HCT116 (cell line): ENCODE results near the gene RINL. TPM values are rescaled to one million over a fixed set of nuclear protein-coding genes. Genes with fewer than 3 reads are reported as not detected.

Experiments
- ATAC-seq: fragments of 200-7000 bp; cut with Tn5 transposase; 2 replicates; pipeline ENCODE4 v1.9.1; 2020; ENCODE audit warnings: mild to moderate bottlenecking, moderate library complexity
- BruUV-seq: library from RNA; stranded (reverse); fragments of 400-500 nt; replicated peaks from 2 replicates; lab custom pipeline; 2021; lab: Mats Ljungman, UMichigan
- CTCF ChIA-PET: fragments of 300-600 bp; sonication (Branson Sonifier 250); formaldehyde crosslinking; loops from one replicate; lab custom pipeline; 2021; ENCODE audit warnings: antibody characterized with exemption; lab: Charles Lee
- POLR2A ChIA-PET: fragments of 300-600, 350-600 bp; sonication (Branson Sonifier 250); formaldehyde crosslinking; loops from one replicate; lab custom pipeline; 2021; ENCODE audit warnings: antibody characterized with exemption; lab: Charles Lee
- RAD21 ChIA-PET, 2 experiments: fragments of 300-600 bp; sonication (Branson Sonifier 250); formaldehyde crosslinking; loops; one replicate each; lab custom pipeline; 2023; ENCODE audit warnings: low total read pairs in 2 of 2; ENCODE audit not compliant: uncharacterized antibody in 2 of 2, unreplicated experiment in 2 of 2, low non-redundant PET in 1 of 2; lab: Charles Lee
- DNase-seq: peaks from one replicate; pipeline ENCODE4 v3.0.0-alpha.2; 2010; ENCODE audit warnings: low read depth, low spot score
- H2AFZ ChIP-seq: fragments of 200-600 bp; shearing (Covaris generic), sonication (generic); 2 replicates; pipeline ENCODE4 v1.6.1; 2017; ENCODE audit warnings: low read depth, mixed run types, mixed read lengths, antibody characterized with exemption, low read length; ENCODE audit not compliant: poor library complexity, severe bottlenecking
- H3K27ac ChIP-seq: 2 replicates; pipeline ENCODE4 v1.5.1; 2012; ENCODE audit warnings: low read depth, low read length
- H3K27me3 ChIP-seq: fragments of 200-600 bp; sonication (generic); 2 replicates; pipeline ENCODE4 v1.6.1; 2016; ENCODE audit warnings: mixed run types, low read length, mixed read lengths; ENCODE audit not compliant: insufficient read depth
- H3K36me3 ChIP-seq, 2 experiments: fragments of 200-500 bp in 1 of 2; fragments of 200-600 bp in 1 of 2; sonication (Bioruptor generic) in 1 of 2; sonication (generic) in 1 of 2; 2 replicates each; pipeline versions ENCODE4 v1.5.1 to v1.6.1; 2014 to 2016; ENCODE audit warnings: low read length in 2 of 2, inconsistent platforms in 1 of 2, mixed read lengths in 1 of 2, mixed run types in 1 of 2; ENCODE audit not compliant: insufficient read depth in 2 of 2, control insufficient read depth in 1 of 2
- H3K4me1 ChIP-seq, 2 experiments: fragments of 200-600 bp in 1 of 2; sonication (generic) in 1 of 2; 2 replicates each; pipeline versions ENCODE4 v1.5.1 to v1.6.1; 2012 to 2017; ENCODE audit warnings: low read length in 2 of 2, inconsistent platforms in 1 of 2, mild to moderate bottlenecking in 1 of 2, mixed read lengths in 1 of 2, mixed run types in 1 of 2, moderate library complexity in 1 of 2; ENCODE audit not compliant: insufficient read depth in 2 of 2, control insufficient read depth in 1 of 2
- H3K4me2 ChIP-seq: fragments of 200-600 bp; sonication (generic); 2 replicates; pipeline ENCODE4 v1.6.1; 2017; ENCODE audit warnings: mixed run types, low read length, mixed read lengths
- H3K4me3 ChIP-seq, 2 experiments: fragments of 200-600 bp in 1 of 2; sonication (generic) in 1 of 2; replicated peaks in 1 of 2; 2 replicates each; pipeline ENCODE4 v1.5.1; 2011 to 2016; ENCODE audit warnings: low read length in 2 of 2, control low read depth in 1 of 2, low read depth in 1 of 2, mild to moderate bottlenecking in 1 of 2, mixed read lengths in 1 of 2, mixed run types in 1 of 2
- H3K79me2 ChIP-seq: fragments of 200-600 bp; sonication (generic); 2 replicates; pipeline ENCODE4 v1.6.1; 2017; ENCODE audit warnings: mild to moderate bottlenecking, mixed run types, low read length, moderate library complexity, mixed read lengths; ENCODE audit not compliant: insufficient read depth
- H3K9ac ChIP-seq: fragments of 200-600 bp; sonication (generic); 2 replicates; pipeline ENCODE4 v1.6.1; 2016; ENCODE audit warnings: low read length, mixed read lengths
- H3K9me2 ChIP-seq: fragments of 200-600 bp; sonication (generic), shearing (Covaris generic); 2 replicates; pipeline ENCODE4 v1.6.1; 2017; ENCODE audit warnings: mixed run types, mild to moderate bottlenecking, moderate library complexity; ENCODE audit not compliant: insufficient read depth
- H3K9me3 ChIP-seq, 2 experiments: fragments of 200-500 bp in 1 of 2; fragments of 200-600 bp in 1 of 2; sonication (Bioruptor generic) in 1 of 2; sonication (generic) in 1 of 2; 2 replicates each; pipeline ENCODE4 v1.6.1; 2014 to 2017; ENCODE audit warnings: low read length in 2 of 2, mixed read lengths in 2 of 2, inconsistent platforms in 1 of 2, low read depth in 1 of 2, mild to moderate bottlenecking in 1 of 2, mixed run types in 1 of 2, moderate library complexity in 1 of 2; ENCODE audit not compliant: control insufficient read depth in 1 of 2, insufficient read depth in 1 of 2
- H4K20me1 ChIP-seq: fragments of 200-600 bp; sonication (generic), shearing (Covaris generic); 2 replicates; pipeline ENCODE4 v1.6.1; 2017; ENCODE audit warnings: mixed run types, mild to moderate bottlenecking, moderate library complexity; ENCODE audit not compliant: insufficient read depth
- CBX3 ChIP-seq: IDR thresholded peaks from 2 replicates; pipeline ENCODE4 v1.6.1; 2012; ENCODE audit warnings: low read depth
- CEBPB ChIP-seq: IDR thresholded peaks from 2 replicates; pipeline ENCODE4 v1.6.1; 2012; ENCODE audit warnings: low read depth
- EGR1 ChIP-seq: IDR thresholded peaks from 2 replicates; pipeline ENCODE4 v1.6.1; 2012; ENCODE audit warnings: low read depth
- ELF1 ChIP-seq: IDR thresholded peaks from 2 replicates; pipeline ENCODE4 v1.6.1; 2012; ENCODE audit warnings: low read depth, borderline replicate concordance
- FOSL1 ChIP-seq: IDR thresholded peaks from 2 replicates; pipeline ENCODE4 v1.6.1; 2012; ENCODE audit warnings: low read depth
- MAX ChIP-seq: IDR thresholded peaks from 2 replicates; pipeline ENCODE4 v1.6.1; 2012
- POLR2AphosphoS5 ChIP-seq: IDR thresholded peaks from 2 replicates; pipeline ENCODE4 v1.6.1; 2011; ENCODE audit warnings: mild to moderate bottlenecking, low read depth, low read length, moderate library complexity
- RAD21 ChIP-seq: IDR thresholded peaks from 2 replicates; pipeline ENCODE4 v1.6.1; 2012; ENCODE audit warnings: low read depth, mild to moderate bottlenecking
- SP1 ChIP-seq: IDR thresholded peaks from 2 replicates; pipeline ENCODE4 v1.6.1; 2012; ENCODE audit warnings: low read depth
- SRF ChIP-seq: IDR thresholded peaks from 2 replicates; pipeline ENCODE4 v1.6.1; 2012; ENCODE audit warnings: low read depth
- TCF7L2 ChIP-seq: IDR thresholded peaks from 2 replicates; pipeline ENCODE4 v1.7.0; 2011; ENCODE audit warnings: borderline replicate concordance, inconsistent platforms; ENCODE audit not compliant: insufficient read depth, insufficient read length; ENCODE audit errors: extremely low read depth
- YY1 ChIP-seq: IDR thresholded peaks from 2 replicates; pipeline ENCODE4 v1.6.1; 2011; ENCODE audit warnings: low read length, low read depth, moderate library complexity, mild to moderate bottlenecking; ENCODE audit not compliant: insufficient replicate concordance; ENCODE audit errors: extremely low read depth
- ZFX ChIP-seq: fragments of 450-650 bp; IDR thresholded peaks from 2 replicates; pipeline ENCODE4 v1.6.1; 2017
- ZNF274 ChIP-seq: fragments of 200-500 bp; sonication (Bioruptor generic); IDR thresholded peaks from 2 replicates; pipeline ENCODE4 v1.6.1; 2014; ENCODE audit warnings: mild to moderate bottlenecking, low read depth, low read length, inconsistent platforms
- intact Hi-C: fragments of 100-400 bp; cut with micrococcal nuclease; formaldehyde crosslinking; loops from 2 replicates; pipeline ENCODE4 v1.10.0; 2022
- total RNA-seq: library from RNA; stranded (reverse); gene quantifications from one replicate; pipeline ENCODE4 v1.2.1, GENCODE V29; 2021; ENCODE audit not compliant: unreplicated experiment
- TF ChIP-seq, protein P1 (sequence below), 3 experiments: fragments of 200-600 bp in 1 of 3; sonication (generic) in 1 of 3; IDR thresholded peaks in 2 of 3; conservative IDR thresholded peaks in 1 of 3; 2 replicates each; pipeline ENCODE4 v1.5.1; 2012 to 2017; ENCODE audit warnings: low read depth in 2 of 3, low read length in 2 of 3, antibody characterized with exemption in 1 of 3, borderline replicate concordance in 1 of 3, control low read depth in 1 of 3, mild to moderate bottlenecking in 1 of 3, mixed read lengths in 1 of 3, mixed run types in 1 of 3, moderate library complexity in 1 of 3; ENCODE audit not compliant: insufficient read depth in 1 of 3
- TF ChIP-seq, protein P2 (sequence below): IDR thresholded peaks from 2 replicates; pipeline ENCODE4 v1.6.1; 2012; ENCODE audit warnings: low read depth
- TF ChIP-seq, protein P3 (sequence below): IDR thresholded peaks from 2 replicates; pipeline ENCODE4 v1.6.1; 2012

Gene RINL
- total RNA-seq, 1 experiment from 2014 or later: 28.6 TPM

DNA sequence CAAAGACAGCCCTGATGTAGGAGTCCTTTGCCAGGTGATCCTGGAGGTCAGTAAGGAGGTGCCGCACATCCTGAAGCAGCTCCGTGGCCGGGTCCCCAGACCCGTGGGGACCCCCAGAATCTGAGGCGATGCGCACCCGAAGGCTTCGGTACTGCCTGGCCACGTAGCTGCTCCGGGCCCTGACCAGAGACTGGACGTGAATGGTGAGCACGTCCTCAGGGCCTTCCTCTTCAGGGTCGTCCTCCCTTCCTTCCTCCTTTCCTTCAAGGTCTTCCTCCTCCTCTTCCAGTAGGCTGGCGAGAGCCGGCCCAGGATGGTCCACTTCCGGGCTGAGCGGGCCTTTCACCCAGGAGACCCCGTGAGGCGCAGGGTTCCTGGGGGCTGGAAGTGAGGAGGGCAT lies 7.5 kb downstream of the RINL start:
- no peaks in the 10 kb centered on the region for H3K79me2 ChIP-seq
- ChIA-PET CTCF (no interaction called here), POLR2A (no interaction called here), RAD21 (no interaction called here)
- H3K27ac ChIP-seq: no peak overlapping the region
- H3K27me3 ChIP-seq: no peaks in the 10 kb centered on the region
- H3K4me1 ChIP-seq: peaks cover 0 to 3% of the 10 kb centered on the region in 2 experiments; a peak in 1 of 4 replicates
- H2AFZ ChIP-seq: no peak overlapping the region
- intact Hi-C loops: no loop called here
- no peaks in the 10 kb centered on the region for H3K36me3 ChIP-seq
- no peak for ATAC-seq
- no peak overlapping the region for H3K4me3 ChIP-seq
- no peak for TF ChIP-seq FOSL1
- no peak for TF ChIP-seq MAX
- TF ChIP-seq ZNF274: no peak
- TF ChIP-seq EGR1: no peak
- no peak for TF ChIP-seq YY1
- TF ChIP-seq CBX3: no peak
- TF ChIP-seq, protein P1, sequence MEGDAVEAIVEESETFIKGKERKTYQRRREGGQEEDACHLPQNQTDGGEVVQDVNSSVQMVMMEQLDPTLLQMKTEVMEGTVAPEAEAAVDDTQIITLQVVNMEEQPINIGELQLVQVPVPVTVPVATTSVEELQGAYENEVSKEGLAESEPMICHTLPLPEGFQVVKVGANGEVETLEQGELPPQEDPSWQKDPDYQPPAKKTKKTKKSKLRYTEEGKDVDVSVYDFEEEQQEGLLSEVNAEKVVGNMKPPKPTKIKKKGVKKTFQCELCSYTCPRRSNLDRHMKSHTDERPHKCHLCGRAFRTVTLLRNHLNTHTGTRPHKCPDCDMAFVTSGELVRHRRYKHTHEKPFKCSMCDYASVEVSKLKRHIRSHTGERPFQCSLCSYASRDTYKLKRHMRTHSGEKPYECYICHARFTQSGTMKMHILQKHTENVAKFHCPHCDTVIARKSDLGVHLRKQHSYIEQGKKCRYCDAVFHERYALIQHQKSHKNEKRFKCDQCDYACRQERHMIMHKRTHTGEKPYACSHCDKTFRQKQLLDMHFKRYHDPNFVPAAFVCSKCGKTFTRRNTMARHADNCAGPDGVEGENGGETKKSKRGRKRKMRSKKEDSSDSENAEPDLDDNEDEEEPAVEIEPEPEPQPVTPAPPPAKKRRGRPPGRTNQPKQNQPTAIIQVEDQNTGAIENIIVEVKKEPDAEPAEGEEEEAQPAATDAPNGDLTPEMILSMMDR (IDR thresholded peaks at IDR 0.05 in 2 of 3, conservative IDR thresholded peaks at IDR 0.05 in 1 of 3; ENCODE audit: borderline replicate concordance in 1 of 3, insufficient read depth in 1 of 3, low read depth in 2 of 3, low read length in 2 of 3): no peak
- TF ChIP-seq RAD21: no peak
- no peak for TF ChIP-seq CEBPB
- TF ChIP-seq SRF: no peak
- no peak for TF ChIP-seq ELF1
- TF ChIP-seq, protein P2, sequence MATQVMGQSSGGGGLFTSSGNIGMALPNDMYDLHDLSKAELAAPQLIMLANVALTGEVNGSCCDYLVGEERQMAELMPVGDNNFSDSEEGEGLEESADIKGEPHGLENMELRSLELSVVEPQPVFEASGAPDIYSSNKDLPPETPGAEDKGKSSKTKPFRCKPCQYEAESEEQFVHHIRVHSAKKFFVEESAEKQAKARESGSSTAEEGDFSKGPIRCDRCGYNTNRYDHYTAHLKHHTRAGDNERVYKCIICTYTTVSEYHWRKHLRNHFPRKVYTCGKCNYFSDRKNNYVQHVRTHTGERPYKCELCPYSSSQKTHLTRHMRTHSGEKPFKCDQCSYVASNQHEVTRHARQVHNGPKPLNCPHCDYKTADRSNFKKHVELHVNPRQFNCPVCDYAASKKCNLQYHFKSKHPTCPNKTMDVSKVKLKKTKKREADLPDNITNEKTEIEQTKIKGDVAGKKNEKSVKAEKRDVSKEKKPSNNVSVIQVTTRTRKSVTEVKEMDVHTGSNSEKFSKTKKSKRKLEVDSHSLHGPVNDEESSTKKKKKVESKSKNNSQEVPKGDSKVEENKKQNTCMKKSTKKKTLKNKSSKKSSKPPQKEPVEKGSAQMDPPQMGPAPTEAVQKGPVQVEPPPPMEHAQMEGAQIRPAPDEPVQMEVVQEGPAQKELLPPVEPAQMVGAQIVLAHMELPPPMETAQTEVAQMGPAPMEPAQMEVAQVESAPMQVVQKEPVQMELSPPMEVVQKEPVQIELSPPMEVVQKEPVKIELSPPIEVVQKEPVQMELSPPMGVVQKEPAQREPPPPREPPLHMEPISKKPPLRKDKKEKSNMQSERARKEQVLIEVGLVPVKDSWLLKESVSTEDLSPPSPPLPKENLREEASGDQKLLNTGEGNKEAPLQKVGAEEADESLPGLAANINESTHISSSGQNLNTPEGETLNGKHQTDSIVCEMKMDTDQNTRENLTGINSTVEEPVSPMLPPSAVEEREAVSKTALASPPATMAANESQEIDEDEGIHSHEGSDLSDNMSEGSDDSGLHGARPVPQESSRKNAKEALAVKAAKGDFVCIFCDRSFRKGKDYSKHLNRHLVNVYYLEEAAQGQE: no peak
- no peak for TF ChIP-seq TCF7L2
- no peak for TF ChIP-seq POLR2AphosphoS5
- TF ChIP-seq, protein P3, sequence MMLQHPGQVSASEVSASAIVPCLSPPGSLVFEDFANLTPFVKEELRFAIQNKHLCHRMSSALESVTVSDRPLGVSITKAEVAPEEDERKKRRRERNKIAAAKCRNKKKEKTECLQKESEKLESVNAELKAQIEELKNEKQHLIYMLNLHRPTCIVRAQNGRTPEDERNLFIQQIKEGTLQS: no peak
- TF ChIP-seq ZFX: no peak
- TF ChIP-seq SP1: no peak
- H3K9ac ChIP-seq: no peak overlapping the region
- H3K9me3 ChIP-seq: no peaks in the 10 kb centered on the region
- no TSS peak for BruUV-seq
- no peak overlapping the region for H3K4me2 ChIP-seq
- no peaks in the 10 kb centered on the region for H3K9me2 ChIP-seq
- no peaks in the 10 kb centered on the region for H4K20me1 ChIP-seq
- no peak for DNase-seq
